T-helper 1 cell treated with Interleukin-12 subunit alpha and Interleukin-12 subunit beta and Interleukin-4 antibody, amounts not matched to agents 30 ng/mL and 1 ng/mL, for 36 hours (primary cell): ENCODE data around the gene KHK. TPM values are rescaled to one million over a fixed set of nuclear protein-coding genes. Genes with fewer than 3 reads are reported as not detected.
"Not testable (repeated sequence)": the region's sequence is repeated elsewhere in the genome, so short reads cannot be mapped to it uniquely, and the experiment has no call there.

ENCODE experiments used
- intact Hi-C: fragments of 100-400 bp; cut with micrococcal nuclease; formaldehyde crosslinking; loops from one replicate; pipeline ENCODE4 v1.15.1; 2024
- total RNA-seq: library from RNA; stranded (reverse); gene quantifications from 2 replicates; pipeline ENCODE4 v1.2.3, GENCODE V29; 2022

KHK gene
- total RNA-seq, 1 donor from 2014 or later: 12.4 TPM

DNA sequence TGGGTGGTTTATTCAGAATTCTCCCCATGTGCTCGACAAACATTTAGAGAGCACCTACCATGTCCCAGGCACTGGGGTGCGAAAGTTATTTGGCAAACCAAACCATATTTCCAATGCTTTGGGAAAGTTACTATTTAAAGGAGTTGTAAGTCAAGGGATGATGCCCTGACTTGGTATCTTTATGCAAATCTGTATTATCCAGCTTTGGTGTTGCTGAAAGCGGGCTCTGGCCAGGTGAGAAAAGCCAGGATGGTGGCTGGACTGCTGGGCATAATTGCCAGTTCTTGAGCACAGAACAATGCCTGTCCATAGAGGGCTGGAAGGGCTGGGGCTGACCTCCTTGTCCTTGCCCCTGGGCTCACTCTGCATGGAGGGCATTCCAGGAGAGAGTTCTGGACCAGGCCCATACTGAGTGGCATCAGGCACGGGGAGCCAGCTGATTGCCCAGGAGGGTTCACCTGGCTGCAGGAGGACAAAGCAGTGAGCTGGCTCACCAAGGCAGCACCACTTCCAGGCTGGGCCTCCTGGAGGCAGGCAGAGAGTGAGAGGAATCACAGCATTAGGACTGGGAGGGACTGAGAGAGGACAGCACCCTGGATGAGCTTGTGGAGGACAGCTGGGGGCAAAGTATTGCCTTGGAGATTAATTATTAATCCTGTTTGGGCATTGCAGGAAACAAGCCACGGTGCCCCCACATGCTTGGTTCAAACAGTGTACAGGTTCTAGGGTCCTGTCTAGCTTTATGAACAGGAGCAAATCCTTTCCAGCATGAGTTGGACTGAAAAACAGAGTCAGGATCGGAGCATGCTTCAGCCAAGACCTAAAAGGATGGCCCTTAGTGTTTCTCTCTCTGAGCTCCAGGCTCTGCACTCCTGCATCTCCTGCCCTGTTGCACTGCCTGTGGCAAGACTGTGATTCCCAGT lies 7.1 kb downstream of the KHK start:
- intact Hi-C loops: no loop called here

GRCh38 chr2:27094353-27094984 lies 7.9 kb downstream of the KHK start:
- intact Hi-C loops: no loop called here

- intact Hi-C loops: no loop called here
Observed at GRCh38 chr2:27095427-27095744, 8.8 kb downstream of the KHK start.

- intact Hi-C loops: loop anchor here (1.0 kb wide), 5 partner anchors 10 to 260 kb away; partner anchors contain the start of genes ABHD1, GTF3C2, KHK and PREB
Observed at GRCh38 chr2:27095745-27096651, 9.4 kb downstream of the KHK start.

DNA sequence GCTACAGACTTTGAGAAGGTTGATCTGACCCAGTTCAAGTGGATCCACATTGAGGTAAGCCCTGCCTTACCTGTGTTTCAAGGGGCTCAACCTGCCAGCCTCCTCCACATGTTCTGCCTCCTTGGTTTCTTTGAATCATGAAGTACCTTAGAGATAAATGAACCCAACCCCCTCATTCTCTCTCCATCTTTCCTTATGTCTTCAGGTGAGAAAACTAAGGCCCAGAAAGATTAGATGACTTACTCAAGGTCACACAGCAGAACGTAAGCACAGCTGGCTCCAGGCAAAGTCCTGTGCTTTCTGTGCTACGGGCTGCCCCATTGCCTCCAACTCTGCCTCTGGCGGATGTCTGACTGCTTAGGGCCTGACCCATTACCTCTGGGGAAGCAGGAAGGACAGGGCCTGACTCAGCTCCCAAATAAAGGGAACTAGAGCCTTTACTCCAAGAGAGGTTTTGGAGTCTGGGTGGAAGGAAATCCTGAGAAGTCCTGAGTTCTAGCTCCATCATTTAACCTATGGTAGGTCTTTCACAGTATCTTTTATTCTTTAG lies 10.3 kb downstream of the KHK start:
- intact Hi-C loops: loop anchor here (1.0 kb wide), 5 partner anchors 11 to 259 kb away; partner anchors contain the start of genes ABHD1, GTF3C2, KHK and PREB

DNA sequence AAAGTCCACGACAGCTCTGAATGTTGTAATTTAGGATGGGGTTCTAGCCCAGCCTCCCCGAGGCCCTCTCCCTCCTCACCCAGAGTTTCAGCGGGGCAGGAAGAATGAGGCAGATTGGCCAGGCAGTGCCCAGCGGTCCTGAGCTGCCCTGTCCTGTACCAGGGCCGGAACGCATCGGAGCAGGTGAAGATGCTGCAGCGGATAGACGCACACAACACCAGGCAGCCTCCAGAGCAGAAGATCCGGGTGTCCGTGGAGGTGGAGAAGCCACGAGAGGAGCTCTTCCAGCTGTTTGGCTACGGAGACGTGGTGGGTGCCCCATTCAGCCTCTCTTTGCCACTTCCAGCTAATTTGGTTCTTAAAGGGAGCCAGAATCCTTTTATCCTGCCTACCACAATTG lies 10.8 kb downstream of the KHK start:
- intact Hi-C loops: no loop called here

GRCh38 chr2:27099334-27099955 lies 12.9 kb downstream of the KHK start:
- intact Hi-C loops: no loop called here

DNA sequence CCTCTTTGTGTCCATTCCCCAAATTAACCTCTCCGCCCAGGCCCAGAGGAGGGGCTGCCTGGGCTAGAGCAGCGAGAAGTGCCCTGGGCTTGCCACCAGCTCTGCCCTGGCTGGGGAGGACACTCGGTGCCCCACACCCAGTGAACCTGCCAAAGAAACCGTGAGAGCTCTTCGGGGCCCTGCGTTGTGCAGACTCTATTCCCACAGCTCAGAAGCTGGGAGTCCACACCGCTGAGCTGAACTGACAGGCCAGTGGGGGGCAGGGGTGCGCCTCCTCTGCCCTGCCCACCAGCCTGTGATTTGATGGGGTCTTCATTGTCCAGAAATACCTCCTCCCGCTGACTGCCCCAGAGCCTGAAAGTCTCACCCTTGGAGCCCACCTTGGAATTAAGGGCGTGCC lies 13.5 kb downstream of the KHK start:
- intact Hi-C loops: no loop called here

DNA sequence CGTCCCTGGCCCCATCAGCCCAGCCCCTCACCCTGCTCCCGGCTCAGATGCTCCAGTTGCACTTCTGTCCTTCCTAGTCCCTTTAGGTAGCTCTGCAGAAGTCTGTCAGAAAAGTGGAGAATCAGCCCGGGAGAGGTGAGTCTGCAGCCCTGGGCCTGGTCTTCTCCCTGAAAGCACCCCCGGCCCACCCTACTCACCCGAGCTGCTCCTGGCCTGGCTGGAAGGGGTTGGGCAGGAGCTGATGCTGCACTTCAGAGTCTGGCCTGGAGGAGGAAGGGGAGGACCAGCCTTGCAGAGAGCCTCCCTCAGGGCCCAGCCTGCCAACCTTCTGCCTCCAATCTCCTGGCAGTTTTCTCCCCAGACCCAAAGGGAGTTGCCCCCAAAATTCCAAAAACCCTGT lies 15.8 kb downstream of the KHK start:
- intact Hi-C loops: no loop called here

DNA sequence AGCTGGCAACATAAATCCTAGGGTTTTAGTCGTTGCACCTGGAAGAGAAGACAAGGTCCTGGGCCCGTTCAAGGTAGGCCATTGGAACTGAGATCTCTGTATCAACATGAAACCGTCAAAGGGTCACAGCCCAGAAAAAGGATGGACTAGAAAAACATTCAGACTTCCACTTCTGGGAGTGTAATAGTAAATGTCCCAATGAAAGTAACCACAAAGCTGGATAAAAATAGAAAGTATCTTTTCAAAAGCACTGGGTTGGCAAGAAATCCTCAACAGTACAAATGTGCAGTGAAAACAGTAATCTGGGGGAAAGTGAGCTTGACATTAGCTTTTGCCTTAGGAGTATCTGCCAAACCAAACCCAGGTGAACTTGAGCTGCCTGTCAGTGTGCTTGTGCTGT lies 19.4 kb downstream of the KHK start:
- intact Hi-C loops: no loop called here

- intact Hi-C loops: no loop called here
Observed at GRCh38 chr2:27108221-27108620, 21.6 kb downstream of the KHK start.

- intact Hi-C loops: no loop called here
Observed at GRCh38 chr2:27109083-27109482, 22.5 kb downstream of the KHK start.

- intact Hi-C loops: not testable (repeated sequence)
Observed at GRCh38 chr2:27110603-27111352, 24.2 kb downstream of the KHK start.

GRCh38 chr2:27111392-27112078 lies 25.0 kb downstream of the KHK start:
- intact Hi-C loops: not testable (repeated sequence)

GRCh38 chr2:27115519-27115918 lies 28.9 kb downstream of the KHK start:
- intact Hi-C loops: no loop called here

DNA sequence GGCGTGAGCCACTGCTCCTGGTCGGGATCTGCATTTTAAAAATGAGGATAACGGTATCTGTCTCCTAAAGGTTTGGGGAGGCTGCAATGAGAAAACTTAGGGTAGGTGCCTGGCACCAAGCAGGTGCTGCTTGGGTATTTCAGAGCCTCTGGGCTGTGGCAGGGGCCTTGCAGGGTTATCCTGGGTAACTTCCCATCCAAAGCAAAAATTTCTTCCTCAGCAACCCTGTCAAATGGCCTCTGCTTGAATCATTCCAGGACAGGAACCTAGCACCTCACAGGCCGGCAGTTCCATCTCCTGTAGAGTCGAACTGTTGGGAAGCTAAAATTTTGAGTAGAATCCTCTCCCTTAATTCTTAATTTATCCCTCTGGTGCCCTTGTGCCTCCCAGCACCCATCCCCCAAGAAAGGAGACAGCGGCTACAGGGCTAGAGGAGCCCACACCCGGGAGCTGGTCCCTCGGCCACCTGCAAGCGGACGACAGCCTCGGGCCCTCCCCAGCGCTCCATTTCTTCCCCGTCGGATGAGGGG lies 31.5 kb downstream of the KHK start:
- intact Hi-C loops: loop anchor here (2.0 kb wide), 1 partner anchor 17 kb away; the partner anchor contains the start of gene PREB

- intact Hi-C loops: loop anchor here (2.0 kb wide), 1 partner anchor 16 kb away; the partner anchor contains the start of gene PREB
Observed at GRCh38 chr2:27118525-27119329, 32.2 kb downstream of the KHK start, which contains the start of gene CGREF1. Gene CGREF1 (minus strand): TSS chr2:27119128. CDS start chr2:27104366, 14,762 bp downstream.

DNA sequence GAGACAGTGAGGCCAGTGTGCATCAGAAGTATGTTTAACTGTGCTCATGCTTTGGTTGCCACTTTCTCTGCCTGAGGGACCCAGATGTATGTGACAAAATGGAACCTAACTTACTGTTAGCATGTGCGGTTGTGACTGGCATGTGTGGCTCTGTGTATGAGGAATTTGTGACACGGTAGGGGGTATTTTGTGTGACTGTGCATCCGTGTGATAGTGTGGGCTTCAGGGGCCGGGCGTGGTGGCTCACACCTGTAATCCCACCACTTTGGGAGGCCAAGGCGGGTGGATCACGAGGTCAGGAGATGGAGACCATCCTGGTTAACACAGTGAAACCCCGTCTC lies 32.7 kb downstream of the KHK start:
- intact Hi-C loops: loop anchor here (2.0 kb wide), 1 partner anchor 16 kb away; the partner anchor contains the start of gene PREB
